Stimulated activated naive CD4-positive, alpha-beta T cell treated with Interleukin-2 at 50 U/mL for 16 hours (primary cell): Measurements from ENCODE around the gene MADD.

Experiments used
- DNase-seq: peaks from one replicate; lab custom pipeline; 2025; lab: John Stamatoyannopoulos, UW

Gene MADD

DNA sequence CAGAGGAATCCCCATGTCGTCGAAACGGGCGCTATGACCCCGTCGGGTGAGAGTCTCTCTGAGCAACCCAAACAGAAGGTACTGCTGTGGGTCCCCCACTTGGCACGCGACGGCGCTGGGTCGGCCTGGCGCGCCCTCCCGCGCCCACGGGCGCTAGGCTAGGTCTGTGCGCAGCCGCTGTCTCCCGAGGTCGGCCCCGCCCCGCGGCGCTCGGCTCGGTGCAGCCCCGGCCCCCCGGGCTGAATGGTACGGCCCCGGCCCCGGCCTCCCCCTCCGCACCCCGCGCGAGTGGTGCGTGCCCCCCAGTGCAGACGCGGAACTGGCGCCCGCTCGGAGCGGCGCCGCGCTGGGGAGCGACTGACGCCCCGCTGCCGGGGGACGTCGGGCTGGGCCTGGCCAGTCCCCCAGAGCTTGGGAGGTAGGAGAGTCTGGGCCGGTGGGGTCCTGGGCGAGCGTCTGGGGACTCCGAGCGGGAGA is at the start of gene MADD:
TSS of gene MADD (plus strand) at position 305 of the 477 bp plus-strand sequence.
- DNase-seq = peak; percentile 91

DNA sequence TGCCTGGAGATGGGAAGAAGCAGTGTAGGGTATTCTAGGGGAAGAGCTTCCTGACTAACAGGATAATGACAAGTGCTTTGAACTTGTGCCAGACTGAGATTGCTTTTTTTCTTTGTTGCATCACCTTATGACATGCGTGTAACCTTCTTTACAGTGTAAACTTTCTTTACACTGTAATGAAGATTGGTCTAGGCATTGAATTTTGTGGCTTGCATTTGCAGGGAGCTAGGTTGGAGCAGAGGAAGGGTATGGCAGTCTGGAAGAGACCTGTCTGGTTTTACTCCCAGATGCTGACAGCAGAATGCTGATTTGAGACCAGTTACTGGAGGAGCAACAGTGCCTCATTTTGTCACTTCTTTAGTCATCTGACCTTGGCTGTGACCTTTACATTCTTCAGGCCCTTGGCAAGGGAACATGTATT is 49.5 kb upstream of the MADD start:
- no peak for DNase-seq

DNA sequence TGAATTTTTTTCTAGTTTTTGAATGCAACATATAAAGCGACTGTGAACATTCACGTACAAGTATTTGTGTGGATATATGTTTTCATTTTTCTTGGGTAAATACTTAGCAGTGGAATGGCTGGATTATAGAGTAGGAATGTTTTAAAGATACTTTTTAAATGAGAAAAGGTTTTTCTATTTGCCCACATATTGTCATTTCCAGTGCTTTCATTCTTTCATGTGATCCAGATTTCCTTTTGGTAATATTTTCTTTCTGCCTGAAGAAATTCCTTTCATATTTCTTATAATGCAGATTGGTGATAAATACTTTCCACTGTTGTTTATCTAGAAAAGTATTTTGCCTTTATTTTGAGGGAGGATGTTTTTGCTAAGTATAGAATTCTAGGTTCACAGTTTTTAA is 47.2 kb upstream of the MADD start:
- DNase-seq = no peak

GRCh38 chr11:47225552-47226400 is 44.2 kb upstream of the MADD start:
- peak; percentile 35 for DNase-seq

DNA sequence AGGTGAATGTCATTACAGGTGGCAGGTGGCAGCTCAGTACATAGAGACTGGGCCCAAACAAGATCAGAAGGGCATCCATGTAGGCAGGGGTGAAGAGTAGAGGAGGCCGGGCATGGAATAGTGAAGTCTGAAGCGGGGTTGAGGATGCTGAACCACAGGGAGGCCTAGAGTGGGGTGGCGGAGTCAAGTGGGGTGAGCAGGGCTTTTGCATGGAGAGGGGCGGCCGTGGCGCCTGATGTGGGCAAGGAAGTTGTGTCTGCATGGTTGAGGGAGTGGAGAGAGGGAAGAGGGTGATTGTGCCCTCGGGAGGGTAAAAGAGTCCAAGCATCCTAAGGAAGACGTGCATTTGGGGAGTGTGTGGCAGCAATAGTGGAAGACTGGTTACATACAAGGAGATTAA is 40.8 kb upstream of the MADD start:
- no peak for DNase-seq

- no peak for DNase-seq
These were observed 36.9 kb upstream of the MADD start for GRCh38 chr11:47233051-47233450.

- DNase-seq = no peak
These were observed 35.8 kb upstream of the MADD start for GRCh38 chr11:47233989-47234668.

- peak; percentile 45 for DNase-seq
These were observed 35.2 kb upstream of the MADD start for GRCh38 chr11:47234669-47235100.

DNA sequence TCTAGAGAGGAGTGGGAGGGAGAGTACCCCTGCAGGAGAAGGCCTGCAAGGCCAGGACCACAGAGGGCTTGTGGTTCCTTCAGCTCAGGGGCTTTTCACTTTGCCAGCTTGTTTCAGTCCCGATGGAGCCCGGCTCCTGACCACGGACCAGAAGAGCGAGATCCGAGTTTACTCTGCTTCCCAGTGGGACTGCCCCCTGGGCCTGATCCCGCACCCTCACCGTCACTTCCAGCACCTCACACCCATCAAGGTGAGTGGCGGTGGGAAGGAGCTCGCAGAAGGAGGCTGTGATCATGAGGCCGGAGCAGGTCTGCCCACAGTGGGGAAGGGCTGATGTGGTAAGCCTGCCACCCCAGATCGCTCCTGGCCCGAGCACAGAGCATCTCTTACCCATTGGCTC is 34.8 kb upstream of the MADD start:
- DNase-seq = no peak

DNA sequence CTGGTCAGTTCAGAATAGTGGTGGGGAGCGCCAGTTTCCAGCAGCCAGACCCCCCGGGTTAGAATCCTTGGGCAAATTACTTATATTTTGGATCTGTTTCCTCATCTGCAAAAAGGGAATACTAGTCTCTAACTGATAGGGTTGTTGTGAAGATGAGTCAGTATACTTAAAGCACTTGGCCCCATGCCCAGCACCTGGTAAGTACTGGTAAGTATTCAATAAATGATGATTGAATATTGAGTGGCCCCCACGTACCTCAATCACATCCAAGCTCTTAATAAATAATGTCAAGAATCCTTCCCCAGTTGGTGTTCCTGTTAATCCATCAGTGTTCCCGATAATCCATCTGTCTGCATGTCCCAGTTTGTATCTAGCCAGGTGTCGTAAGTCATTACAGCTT is 33.5 kb upstream of the MADD start:
- no peak for DNase-seq

DNA sequence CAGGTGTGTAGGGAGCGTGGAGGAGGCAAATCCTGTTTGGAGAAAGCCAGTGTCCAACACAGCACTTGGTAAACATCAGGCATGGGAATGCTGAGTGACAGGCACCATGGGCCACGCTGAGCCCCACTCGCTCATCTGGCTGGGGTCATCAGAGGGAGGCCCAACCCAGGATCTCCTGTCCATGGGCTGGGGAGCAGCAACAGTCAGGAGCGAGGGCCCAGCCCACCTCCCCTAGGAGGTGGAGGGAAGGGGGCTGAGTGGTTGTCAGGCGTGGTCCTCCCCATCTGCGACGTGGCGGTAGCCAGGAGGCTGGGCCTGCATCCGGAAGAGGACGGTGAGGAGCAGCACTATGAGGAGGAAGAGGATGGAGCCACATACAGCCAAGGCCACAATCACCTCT is 30.1 kb upstream of the MADD start:
- DNase-seq = no peak

DNA sequence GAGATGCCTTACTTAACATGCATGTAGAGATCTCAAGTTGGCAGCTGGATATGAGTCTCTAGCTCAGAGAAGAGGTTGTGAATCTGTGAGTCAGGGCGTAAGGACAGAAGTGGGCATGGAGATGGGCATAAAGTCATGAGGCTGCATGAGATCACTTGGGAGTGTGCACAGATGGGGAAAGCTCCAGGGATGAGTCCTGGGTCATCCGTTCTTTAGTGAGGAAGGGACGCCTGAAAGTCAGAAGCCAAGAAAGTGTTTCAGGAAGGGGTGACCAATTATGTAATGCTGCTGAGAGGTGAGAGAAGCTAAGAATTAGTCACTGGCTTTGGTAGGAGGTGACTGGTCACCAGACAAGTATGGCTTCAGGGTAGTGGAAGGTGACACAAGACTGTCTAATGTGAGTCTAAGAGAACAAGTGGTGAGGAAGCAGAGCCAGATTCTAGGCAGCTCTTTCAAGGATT is 28.1 kb upstream of the MADD start:
- no peak for DNase-seq

DNA sequence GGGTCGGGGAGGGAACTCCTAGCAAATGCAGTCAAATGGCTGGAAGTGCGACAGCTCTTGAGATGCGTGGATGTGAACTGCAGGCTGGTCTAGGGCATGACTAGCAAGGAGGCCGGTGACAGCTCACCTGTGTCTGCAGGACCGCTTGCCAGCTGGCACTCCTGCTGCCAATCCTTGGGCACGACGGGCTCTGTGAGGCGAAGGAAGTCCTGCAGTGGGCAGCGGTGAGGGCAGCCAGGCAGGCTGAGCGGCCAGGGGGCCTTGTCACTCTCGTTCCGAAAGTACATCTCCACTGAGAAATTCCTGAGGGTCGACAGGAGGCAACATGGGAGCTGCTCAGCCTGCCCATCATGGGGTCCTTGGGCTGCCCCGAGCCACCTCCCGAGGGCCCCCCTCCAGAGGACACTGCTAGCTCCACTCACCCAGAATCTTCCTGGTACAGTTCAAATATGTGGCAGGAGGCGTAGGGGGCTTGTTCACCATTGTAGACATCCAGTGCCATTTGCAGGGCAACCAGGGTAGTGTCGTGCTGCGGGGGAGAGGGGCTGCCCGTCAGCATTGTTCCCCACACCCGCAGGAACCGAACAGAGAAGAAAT is 27.2 kb upstream of the MADD start:
- DNase-seq = no peak

GRCh38 chr11:47243454-47243853 is 26.5 kb upstream of the MADD start:
- DNase-seq = no peak

DNA sequence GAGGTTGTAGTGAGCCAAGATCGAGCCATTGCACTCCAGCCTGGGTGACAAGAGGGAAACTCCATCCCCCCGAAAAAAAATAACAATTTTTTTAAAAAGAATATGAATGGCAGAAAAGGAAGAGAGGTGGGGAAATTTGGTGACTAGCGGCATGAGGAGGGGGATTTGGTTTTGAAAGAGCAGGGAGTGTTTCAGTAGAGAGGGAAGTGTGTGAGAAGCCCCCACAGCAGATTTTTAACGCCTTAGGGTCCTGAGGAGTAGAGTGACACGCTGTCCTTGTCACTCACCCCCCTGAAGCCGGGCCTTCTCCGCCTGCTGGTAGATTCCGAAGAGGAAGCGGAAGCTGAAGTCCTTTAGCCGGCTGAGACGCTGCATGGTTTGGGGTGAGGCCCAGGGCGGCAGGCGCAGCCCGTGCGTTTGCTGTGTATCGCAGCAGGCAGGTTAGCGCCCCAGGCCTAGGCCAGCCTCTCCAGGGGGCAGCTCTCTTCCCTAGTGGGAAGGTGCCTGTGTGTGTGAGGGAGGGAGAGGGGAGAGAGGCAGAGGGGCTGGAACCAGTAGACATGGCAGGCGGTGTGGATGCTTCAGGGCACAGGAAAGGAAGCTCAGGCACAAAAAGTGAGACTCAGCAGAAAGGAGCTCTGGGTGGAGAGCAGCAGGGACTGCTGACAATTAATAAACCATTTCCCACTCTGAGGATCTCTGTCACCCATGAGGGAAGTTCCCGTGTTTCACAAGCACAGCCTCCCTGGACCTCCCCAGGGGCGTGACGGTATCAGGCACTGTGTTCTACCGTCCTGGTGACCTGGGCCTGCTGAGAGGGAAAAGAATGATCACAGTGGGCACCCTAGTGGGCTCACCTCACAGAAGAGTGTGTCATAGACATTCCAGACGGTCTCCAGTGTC is 25.2 kb upstream of the MADD start:
- no peak for DNase-seq

DNA sequence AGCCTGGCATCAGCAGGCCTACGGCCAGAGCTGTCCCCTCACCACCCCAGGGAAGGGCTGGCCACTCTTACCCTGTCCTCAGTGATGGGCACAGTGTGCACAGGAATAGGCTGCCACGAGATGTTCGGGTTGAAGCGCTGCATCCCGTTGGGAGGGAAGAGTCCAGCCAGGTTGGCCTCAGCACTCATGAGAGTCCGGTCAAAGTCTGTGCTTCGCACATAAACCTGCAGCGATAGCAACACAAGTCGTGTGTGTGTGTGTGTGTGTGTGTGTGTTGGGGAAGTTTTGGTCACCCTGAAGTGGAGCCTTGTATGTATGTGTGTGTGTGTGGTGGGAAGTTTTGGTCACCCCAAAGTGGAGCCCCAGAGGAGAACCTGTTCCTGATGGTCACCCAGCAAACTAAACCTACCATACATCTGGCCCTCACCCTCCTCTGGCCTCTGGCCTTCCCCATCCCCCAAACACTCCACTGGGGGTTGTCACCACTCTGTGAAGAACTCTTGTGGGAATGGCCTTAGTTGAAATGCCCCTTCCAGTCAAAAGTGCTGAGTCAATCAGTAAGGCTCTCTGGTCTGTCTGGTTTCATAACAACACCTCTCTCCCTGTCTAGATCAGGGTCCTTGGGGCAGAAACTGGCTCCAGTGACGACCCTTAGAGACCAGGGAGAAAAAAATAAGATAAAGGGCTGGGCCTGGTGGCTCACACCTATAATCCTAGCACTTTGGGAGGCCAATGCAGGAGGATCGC is 24.1 kb upstream of the MADD start:
- DNase-seq = no peak

DNA sequence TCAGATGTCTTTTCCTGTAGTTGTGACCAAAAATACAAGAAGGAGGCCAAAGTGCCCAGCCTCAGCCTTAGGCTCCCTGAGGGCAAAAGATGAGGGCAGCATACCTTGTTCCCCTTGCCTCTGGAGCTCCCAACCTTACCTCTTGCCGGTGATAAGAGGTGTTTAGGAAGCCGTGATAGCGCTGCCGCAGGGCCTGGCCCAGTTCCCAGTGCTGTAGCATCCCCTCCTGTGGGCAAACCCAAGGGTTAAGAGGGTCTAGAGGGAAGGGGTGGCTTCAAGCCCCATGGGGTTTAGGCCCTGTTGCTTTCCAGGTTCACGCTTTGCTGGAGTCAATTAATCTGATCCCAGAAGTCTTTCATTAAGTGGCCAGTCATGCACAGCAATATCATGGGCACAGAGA is 22.4 kb upstream of the MADD start:
- no peak for DNase-seq

DNA sequence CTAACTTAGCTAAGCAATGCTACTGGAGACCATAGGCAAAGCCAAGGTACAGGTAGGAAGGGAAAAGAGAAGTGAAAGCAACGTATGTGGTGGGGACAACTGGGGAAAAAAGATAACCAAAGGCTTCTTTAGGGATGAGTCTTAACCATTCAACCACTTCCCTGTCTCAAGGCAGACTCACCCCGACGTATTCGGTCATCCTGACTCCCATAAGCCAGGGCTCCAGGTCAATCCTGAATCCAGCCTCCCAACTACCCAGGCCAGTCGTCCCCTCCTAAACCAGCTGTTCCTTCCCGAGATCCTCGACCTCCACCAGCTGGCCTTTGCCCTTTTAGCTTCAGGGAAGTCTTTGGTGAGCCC is 21.6 kb upstream of the MADD start:
- DNase-seq = no peak

DNA sequence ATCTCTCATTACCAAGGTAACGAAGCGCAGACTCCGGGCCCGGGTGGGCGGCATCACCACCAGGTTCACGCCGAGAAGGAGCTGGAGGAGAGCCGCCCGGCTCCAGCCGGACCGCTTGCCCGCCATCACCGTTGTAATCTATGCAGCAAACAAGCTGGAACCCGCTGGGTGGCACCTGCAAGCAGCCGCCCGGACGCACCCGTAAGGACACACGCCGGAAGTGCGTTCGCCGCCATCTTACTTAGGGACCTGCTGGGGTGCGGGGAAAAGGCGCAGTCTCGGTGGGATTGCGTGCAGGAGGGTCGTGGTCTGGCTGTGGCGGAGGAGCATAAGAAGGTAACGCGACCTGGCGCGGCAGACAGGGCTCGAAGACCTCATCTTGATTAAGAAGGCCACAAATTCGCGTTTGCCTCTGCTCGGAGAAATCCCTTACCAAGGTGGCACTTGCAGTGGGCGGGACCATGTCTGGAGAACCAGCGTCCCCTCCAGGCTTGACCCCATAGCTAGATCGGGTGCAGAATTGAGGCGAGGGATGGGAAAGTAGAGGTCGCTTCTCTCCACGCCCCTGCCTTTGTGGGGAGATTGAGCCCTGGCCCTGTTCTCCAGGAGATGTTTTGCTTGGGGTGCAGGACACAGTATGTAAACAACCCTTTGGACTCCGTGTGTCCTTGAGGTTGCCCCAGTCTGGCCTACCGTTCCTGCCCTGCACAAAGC is 21.1 kb upstream of the MADD start, which contains the start of gene ACP2:
TSS of gene ACP2 (minus strand) at position 151 of the 714 bp plus-strand sequence. CDS start at position 126, 25 bp downstream.
- peak; percentile 83 for DNase-seq

GRCh38 chr11:47249378-47249715 is 20.6 kb upstream of the MADD start:
- DNase-seq = no peak
